ENCODE measurements around the gene SIL1. TPM values are rescaled to one million over a fixed set of nuclear protein-coding genes. Genes with fewer than 3 reads are reported as not detected.

Gene SIL1
- total and polyA plus RNA-seq, 2 donors (not counting 1 experiment from before 2014, with no cell fraction given) = 66.4 to 85.5 TPM

DNA sequence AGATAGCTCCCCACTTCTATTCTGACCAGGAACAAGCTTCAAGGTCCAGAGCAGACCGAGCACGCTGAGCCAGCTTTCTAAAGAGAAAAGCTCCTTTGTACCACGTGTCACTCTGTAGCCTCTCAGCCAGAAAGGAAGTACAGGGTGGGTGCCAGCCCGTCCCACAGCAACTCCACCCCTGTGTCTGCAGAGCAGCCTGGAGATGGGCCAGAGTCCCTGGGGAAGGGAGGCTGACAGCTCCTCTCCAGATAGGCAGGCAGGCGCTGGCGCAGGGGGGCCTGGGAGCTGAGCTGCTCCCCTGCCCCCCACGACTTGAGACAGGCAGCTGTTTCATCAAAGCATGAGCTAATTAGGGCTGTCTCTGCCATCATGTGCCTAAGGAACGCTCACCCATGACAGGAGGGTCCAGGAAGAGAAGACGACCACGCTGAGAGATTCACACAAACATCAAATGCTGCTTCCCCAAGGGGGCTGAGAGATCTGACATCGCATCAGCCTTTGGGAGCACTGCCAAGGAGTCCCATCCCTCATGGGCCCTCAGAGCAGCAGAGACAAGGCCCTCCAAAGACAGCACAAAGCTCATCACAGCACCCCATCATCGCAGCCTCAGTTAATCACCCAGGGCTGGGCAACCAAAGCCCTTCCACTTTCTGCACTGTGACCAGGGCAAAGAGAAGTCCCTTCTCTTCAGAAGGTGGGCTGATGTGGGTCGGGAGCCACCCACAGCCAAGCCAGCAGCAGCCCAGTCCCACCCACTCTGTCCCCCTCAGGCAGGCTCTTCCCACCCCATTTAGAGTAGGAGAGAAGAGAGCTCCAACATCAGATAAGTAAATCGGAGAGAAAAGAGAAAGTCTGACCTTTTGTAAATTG is 244.5 kb downstream of the SIL1 start:
- Histone ChIP-seq H2AFZ (ENCODE audit: low read length) (peak overlapping the region; percentile 26), H4K20me1 (ENCODE audit: control insufficient read depth, extremely low read depth, insufficient read depth, low read length) (no peaks in the 10 kb centered on the region), H3K27ac (ENCODE audit: insufficient read depth, low read length) (no peak overlapping the region), H3K79me2 (ENCODE audit: control insufficient read depth, insufficient read depth, low read length) (no peaks in the 10 kb centered on the region), H3K4me1 (ENCODE audit: control insufficient read depth, extremely low read depth, insufficient read depth, low read length) (peaks cover 24% of the 10 kb centered on the region), H3K9ac (ENCODE audit: insufficient read depth, low read length) (no peak overlapping the region), H3K4me2 (ENCODE audit: extremely low read depth, insufficient read depth, low read length) (peak overlapping the region; percentile 15), H3K9me3 (ENCODE audit: control insufficient read depth, insufficient read depth, low read depth, low read length) (no peaks in the 10 kb centered on the region), H3K27me3 (ENCODE audit: control insufficient read depth, insufficient read depth, low read length) (no peaks in the 10 kb centered on the region), H3K36me3 (ENCODE audit: control insufficient read depth, insufficient read depth, low read length) (no peaks in the 10 kb centered on the region), H3K4me3 (replicated peaks in 1 of 4; ENCODE audit: control extremely low read depth in 1 of 4, insufficient read depth in 1 of 4, low read depth in 3 of 4, low read length in 4 of 4) (no peak overlapping the region)
- TF ChIP-seq, protein P1, sequence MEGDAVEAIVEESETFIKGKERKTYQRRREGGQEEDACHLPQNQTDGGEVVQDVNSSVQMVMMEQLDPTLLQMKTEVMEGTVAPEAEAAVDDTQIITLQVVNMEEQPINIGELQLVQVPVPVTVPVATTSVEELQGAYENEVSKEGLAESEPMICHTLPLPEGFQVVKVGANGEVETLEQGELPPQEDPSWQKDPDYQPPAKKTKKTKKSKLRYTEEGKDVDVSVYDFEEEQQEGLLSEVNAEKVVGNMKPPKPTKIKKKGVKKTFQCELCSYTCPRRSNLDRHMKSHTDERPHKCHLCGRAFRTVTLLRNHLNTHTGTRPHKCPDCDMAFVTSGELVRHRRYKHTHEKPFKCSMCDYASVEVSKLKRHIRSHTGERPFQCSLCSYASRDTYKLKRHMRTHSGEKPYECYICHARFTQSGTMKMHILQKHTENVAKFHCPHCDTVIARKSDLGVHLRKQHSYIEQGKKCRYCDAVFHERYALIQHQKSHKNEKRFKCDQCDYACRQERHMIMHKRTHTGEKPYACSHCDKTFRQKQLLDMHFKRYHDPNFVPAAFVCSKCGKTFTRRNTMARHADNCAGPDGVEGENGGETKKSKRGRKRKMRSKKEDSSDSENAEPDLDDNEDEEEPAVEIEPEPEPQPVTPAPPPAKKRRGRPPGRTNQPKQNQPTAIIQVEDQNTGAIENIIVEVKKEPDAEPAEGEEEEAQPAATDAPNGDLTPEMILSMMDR (conservative IDR thresholded peaks at IDR 0.05 in 1 of 2, IDR thresholded peaks at IDR 0.05 in 1 of 2; ENCODE audit: low read depth in 1 of 2, low read length in 2 of 2) = no peak
- TF ChIP-seq EZH2 (IDR thresholded peaks at IDR 0.05; ENCODE audit: low read length, missing control alignments) = no peak
- peak; percentile 72 to 83 for DNase-seq (ENCODE audit: low read depth in 2 of 2)

DNA sequence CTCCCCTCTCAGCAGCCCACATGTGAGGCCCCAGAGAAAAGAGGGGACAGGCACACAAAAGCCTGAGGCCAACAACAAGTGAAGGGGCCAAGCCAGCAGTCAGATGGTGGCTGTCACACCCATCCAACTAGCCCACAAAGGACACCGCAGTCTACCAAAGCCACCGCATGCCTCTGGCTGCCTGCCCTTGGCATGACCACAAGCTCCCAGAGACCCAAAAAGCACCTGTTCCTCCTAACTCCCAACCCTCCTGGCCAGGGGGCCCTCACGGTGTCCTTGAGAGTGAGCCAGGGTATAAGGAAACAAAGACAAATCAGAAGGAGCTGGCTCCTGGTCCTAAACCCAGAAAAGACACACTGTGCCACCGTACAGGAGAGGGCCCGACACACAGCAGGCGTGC is 245.2 kb downstream of the SIL1 start:
- DNase-seq (ENCODE audit: low read depth in 2 of 2) = no peak
- Histone ChIP-seq H3K27ac (ENCODE audit: insufficient read depth, low read length) (no peak overlapping the region), H3K4me1 (ENCODE audit: control insufficient read depth, extremely low read depth, insufficient read depth, low read length) (peaks cover 26% of the 10 kb centered on the region), H4K20me1 (ENCODE audit: control insufficient read depth, extremely low read depth, insufficient read depth, low read length) (no peaks in the 10 kb centered on the region), H3K9me3 (ENCODE audit: control insufficient read depth, insufficient read depth, low read depth, low read length) (no peaks in the 10 kb centered on the region), H2AFZ (ENCODE audit: low read length) (no peak overlapping the region), H3K27me3 (ENCODE audit: control insufficient read depth, insufficient read depth, low read length) (no peaks in the 10 kb centered on the region), H3K79me2 (ENCODE audit: control insufficient read depth, insufficient read depth, low read length) (no peaks in the 10 kb centered on the region), H3K9ac (ENCODE audit: insufficient read depth, low read length) (no peak overlapping the region), H3K36me3 (ENCODE audit: control insufficient read depth, insufficient read depth, low read length) (no peaks in the 10 kb centered on the region), H3K4me2 (ENCODE audit: extremely low read depth, insufficient read depth, low read length) (no peak overlapping the region), H3K4me3 (replicated peaks in 1 of 4; ENCODE audit: control extremely low read depth in 1 of 4, insufficient read depth in 1 of 4, low read depth in 3 of 4, low read length in 4 of 4) (no peak overlapping the region)
- TF ChIP-seq, protein P1 (conservative IDR thresholded peaks at IDR 0.05 in 1 of 2, IDR thresholded peaks at IDR 0.05 in 1 of 2; ENCODE audit: low read depth in 1 of 2, low read length in 2 of 2) = no peak
- no peak for TF ChIP-seq EZH2 (IDR thresholded peaks at IDR 0.05; ENCODE audit: low read length, missing control alignments)

DNA sequence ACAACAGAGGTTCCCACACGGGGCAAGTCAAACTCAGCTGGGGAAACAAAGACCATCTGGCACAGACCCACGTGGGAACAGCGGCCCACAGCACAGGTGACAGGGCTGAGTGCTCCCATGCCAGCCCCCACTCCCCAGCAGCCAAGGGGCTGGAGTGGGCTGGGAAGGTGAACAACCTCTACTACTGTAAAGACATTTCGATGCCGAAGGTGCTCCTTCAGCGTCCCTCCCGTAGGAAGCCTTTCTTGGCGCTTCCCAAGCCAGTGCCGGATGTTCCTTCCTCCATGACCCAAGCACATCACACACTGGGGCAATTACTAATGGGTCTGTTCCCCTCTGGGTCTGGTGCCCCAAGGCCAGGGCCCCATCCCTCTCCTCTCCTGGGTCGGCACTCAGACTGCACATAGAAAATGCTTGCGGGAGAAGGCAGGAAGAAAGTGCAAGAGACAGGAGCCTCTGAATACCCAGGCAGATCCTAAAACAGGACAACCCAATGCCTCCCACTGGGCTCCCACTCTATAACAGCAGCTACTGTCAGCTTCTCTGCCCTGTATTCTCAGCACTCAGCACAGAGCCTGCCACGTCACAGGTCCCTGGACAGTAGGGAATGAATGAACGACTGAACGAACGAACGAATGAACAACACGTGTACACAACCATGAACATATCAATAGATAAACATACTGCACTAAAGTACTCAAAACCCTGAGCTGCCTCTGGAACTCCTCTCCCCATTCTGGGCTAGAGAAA is 246.0 kb downstream of the SIL1 start:
- DNase-seq (ENCODE audit: low read depth in 2 of 2) = no peak
- Histone ChIP-seq H3K4me1 (ENCODE audit: control insufficient read depth, extremely low read depth, insufficient read depth, low read length) (peaks cover 26% of the 10 kb centered on the region), H3K9me3 (ENCODE audit: control insufficient read depth, insufficient read depth, low read depth, low read length) (no peaks in the 10 kb centered on the region), H4K20me1 (ENCODE audit: control insufficient read depth, extremely low read depth, insufficient read depth, low read length) (no peaks in the 10 kb centered on the region), H3K27ac (ENCODE audit: insufficient read depth, low read length) (no peak overlapping the region), H3K79me2 (ENCODE audit: control insufficient read depth, insufficient read depth, low read length) (no peaks in the 10 kb centered on the region), H3K4me3 (replicated peaks in 1 of 4; ENCODE audit: control extremely low read depth in 1 of 4, insufficient read depth in 1 of 4, low read depth in 3 of 4, low read length in 4 of 4) (no peak overlapping the region), H3K27me3 (ENCODE audit: control insufficient read depth, insufficient read depth, low read length) (no peaks in the 10 kb centered on the region), H3K36me3 (ENCODE audit: control insufficient read depth, insufficient read depth, low read length) (peaks cover under 1% of the 10 kb centered on the region), H3K9ac (ENCODE audit: insufficient read depth, low read length) (no peak overlapping the region), H2AFZ (ENCODE audit: low read length) (no peak overlapping the region), H3K4me2 (ENCODE audit: extremely low read depth, insufficient read depth, low read length) (no peak overlapping the region)
- TF ChIP-seq, protein P1 (conservative IDR thresholded peaks at IDR 0.05 in 1 of 2, IDR thresholded peaks at IDR 0.05 in 1 of 2; ENCODE audit: low read depth in 1 of 2, low read length in 2 of 2) = no peak
- TF ChIP-seq EZH2 (IDR thresholded peaks at IDR 0.05; ENCODE audit: low read length, missing control alignments) = no peak

All from fibroblast of lung (primary cell).